H1 (cell line): Measurements from ENCODE around the gene TSPAN9.

Experiments used
- EP300 ChIP-seq, 2 experiments: IDR thresholded peaks; 1 replicate in 1 of 2; 2 replicates in 1 of 2; pipeline ENCODE4 v1.6.1; 2011 to 2012; ENCODE audit warnings: low read depth in 2 of 2, low read length in 2 of 2, mild to moderate bottlenecking in 2 of 2, borderline replicate concordance in 1 of 2, inconsistent platforms in 1 of 2, moderate library complexity in 1 of 2
- POLR2A ChIP-seq, 2 experiments: IDR thresholded peaks; 1 replicate in 1 of 2; 2 replicates in 1 of 2; pipeline ENCODE4 v1.6.1; 2011; ENCODE audit warnings: low read depth in 2 of 2, low read length in 2 of 2, mild to moderate bottlenecking in 2 of 2; ENCODE audit errors: control extremely low read depth in 1 of 2

- TF ChIP-seq EP300 (IDR thresholded peaks at IDR 0.05; ENCODE audit: borderline replicate concordance in 1 of 2, low read depth in 2 of 2, low read length in 2 of 2) (no peak), POLR2A (IDR thresholded peaks at IDR 0.05; ENCODE audit: control extremely low read depth in 1 of 2, low read depth in 2 of 2, low read length in 2 of 2) (no peak)
Observed at GRCh38 chr12:3333991-3334391, 256.8 kb downstream of the TSPAN9 start.
